DMS79 treated with DMSO at 0.1 percent for 48 hours (cell line): Measurements from ENCODE around the gene GLUD1.
"Not testable (repeated sequence)": the region's sequence is repeated elsewhere in the genome, so short reads cannot be mapped to it uniquely, and the experiment has no call there.

Experiments
- DNase-seq: peaks from one replicate; lab custom pipeline; 2025; lab: John Stamatoyannopoulos, UW

The GLUD1 gene

DNA sequence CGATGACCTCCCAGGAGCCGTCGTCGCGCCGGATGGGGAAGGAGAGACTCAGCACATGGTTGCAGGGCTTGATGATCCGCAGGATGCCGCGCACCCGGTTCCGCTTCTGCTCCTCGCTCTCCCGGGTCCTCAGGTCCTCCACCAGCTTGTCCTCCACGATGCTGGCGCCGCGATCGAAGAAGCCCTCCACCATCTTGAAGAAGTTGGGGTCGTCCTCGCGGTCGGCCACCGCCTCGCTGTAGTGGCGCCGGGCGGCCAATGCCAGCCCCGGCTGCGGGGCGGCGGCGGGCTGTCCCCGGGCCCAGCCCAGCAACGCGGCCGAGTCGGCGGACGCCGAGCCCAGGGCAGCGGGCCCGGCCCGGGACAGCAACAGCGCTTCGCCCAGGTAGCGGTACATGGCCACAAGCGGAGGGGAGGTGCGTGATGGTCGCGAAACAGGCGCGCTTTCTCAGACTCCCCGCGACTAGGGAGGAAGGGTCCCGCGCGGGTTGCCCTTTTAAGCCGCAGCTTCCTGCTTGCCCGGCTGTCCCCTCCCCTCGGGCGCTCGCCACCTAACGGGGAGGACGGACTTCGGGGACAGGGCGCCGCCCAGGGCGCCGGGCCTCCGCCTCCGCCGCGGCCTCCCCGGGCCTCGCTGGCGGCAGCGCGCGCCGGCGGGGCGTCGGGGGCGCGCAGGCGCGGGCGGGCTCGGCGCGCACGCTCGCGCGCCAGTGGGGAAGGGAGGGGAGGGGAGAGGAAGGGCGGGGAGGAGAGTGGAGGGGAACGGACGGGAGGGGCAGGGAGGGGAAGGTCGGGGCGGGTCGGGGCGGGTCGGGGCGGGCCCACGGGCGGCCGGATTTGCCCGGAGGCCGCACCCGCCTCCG, at the start of gene GLUD1, which contains the start of gene SHLD2:
GLUD1 (minus strand) TSS at position 471 of the 863 bp plus-strand sequence; CDS start at position 397, 74 bp downstream.
SHLD2 (plus strand) TSS at position 834 of the 863 bp plus-strand sequence. CDS start 56,149 bp downstream, outside the sequence.
- DNase-seq = peak; percentile 36

DNA sequence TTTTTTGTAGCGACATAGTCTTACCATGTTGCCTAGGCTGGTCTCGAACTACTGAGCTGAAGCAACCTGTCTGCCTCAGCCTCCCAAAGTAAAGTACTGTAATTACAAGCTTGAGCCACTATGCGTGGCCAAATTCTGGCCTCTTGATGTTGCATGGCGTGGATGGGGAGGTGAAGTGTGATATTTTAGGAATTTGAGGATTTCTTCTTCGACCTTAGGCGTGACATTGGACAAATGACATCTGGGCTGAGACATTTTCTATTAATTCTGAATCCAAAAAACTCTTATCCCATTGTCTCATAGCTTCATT, 48.4 kb upstream of the GLUD1 start:
- DNase-seq = not testable (repeated sequence)

GRCh38 chr10:87142230-87143108, 47.8 kb upstream of the GLUD1 start:
- DNase-seq = not testable (repeated sequence)

- not testable (repeated sequence) for DNase-seq
Observed at GRCh38 chr10:87137478-87137877, 42.8 kb upstream of the GLUD1 start.

GRCh38 chr10:87134440-87134839, 39.8 kb upstream of the GLUD1 start:
- DNase-seq = not testable (repeated sequence)

GRCh38 chr10:87133936-87134335, 39.3 kb upstream of the GLUD1 start:
- not testable (repeated sequence) for DNase-seq

DNA sequence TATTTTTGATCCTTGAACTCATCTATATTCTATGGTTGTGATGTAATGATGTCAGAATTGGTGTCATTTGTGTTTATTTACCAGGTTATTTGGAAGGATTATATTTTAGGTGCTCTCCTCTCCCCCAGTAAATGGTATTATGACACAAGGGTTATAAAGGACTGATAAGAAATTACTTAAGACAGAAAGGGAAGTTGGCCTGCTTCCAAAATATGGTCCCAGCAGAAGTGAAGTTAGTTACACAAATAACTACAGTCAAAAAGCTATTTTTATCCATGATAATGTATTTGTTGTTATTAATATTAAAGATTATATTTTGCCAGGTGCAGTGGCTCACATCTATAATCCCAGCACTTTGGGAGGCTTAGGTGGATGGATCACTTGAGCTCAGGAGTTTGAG, 37.5 kb upstream of the GLUD1 start:
- DNase-seq = not testable (repeated sequence)

GRCh38 chr10:87127607-87128156, 33.0 kb upstream of the GLUD1 start:
- DNase-seq = not testable (repeated sequence)

DNA sequence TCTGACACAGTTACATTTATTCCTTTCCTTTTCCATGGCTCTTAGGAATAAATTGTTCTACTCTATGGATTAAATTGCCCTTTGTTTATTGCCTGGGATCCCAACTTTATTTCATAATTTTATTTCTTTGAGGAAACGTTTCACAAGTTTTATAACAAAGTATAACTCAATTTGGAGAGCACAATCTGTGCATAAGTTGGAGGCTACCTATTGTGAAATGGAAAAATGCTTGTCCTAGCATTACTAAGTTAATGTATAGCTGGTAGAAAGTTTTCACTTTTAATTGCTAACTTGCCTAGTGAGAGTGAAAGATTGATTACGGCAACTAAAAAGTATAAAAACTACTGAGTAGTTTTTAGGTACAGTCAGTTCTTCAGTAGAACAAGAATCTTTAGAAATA, 32.4 kb upstream of the GLUD1 start:
- not testable (repeated sequence) for DNase-seq

DNA sequence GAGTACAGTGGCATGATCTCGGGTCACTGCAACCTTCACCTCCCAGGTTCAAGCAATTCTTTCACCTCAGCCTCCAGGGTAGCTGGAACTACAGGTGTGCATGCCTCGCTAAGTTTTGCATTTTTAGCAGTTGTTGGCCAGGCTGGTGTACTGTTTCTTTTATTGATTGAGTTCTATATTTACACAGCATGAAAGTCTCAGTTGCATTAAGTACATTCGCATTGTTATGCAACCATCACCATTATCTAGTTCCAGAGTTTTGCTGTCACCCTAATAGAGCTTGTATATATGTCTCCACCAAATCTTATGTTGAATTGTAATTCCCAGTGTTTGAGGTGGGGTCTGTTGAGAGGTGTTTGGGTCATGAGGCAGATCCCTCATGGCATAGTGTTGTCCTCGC, 28.7 kb upstream of the GLUD1 start:
- not testable (repeated sequence) for DNase-seq

GRCh38 chr10:87119029-87119428, 24.4 kb upstream of the GLUD1 start:
- DNase-seq = not testable (repeated sequence)

DNA sequence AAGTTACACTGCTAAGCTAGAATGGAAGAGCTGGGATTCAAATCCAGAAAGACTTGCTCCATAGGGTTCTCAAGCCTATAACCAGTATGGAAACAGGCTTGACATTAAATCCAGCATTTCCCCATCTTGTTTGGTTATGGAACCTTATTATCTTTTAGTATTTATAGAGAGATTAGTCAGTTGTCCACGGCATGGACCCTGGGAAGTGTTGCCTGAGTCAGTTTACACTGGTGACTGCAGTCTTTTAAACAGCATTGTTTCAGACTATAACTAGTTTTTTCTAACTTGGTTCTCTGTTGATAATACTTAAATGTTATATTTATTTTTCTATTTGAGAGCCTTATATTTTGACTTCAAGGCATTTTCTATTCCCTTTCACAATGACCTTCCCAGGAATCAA, 23.5 kb upstream of the GLUD1 start:
- DNase-seq = not testable (repeated sequence)

DNA sequence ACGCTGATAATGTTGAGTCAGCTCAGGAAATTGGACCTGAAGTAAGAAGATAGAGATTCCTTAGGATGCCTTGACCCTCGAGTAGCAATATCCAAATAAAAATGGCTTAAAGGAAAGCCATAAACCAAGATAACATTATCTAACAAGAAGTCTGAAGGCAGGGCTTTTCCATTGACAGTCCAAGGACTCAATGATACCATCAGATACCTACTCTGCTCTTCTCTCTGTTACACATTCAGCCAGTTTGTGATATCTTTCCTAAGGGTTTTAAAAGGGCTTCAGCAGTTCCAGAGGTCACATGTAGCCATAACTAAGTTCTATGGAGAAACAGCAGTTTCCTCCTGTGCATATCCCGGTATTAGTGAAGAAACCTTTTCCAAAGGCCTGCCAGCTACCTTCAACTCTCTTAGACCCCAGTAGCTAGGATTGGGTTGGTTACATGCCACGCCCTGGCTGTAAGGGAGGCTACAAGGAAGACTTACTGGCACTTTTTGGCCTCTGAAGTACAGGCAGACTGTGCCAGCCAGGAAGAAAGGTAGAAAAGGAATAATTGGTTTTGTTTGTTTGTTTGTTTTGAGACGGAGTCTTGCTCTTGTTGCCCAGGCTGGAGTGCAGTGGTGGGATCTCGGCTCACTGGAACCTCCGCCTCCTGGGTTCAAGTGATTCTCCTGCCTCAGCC, 10.9 kb upstream of the GLUD1 start:
- no peak for DNase-seq

GRCh38 chr10:87104727-87105126, 10.1 kb upstream of the GLUD1 start:
- DNase-seq = not testable (repeated sequence)

- DNase-seq = no peak
Observed at GRCh38 chr10:87101996-87102395, 7.4 kb upstream of the GLUD1 start.

DNA sequence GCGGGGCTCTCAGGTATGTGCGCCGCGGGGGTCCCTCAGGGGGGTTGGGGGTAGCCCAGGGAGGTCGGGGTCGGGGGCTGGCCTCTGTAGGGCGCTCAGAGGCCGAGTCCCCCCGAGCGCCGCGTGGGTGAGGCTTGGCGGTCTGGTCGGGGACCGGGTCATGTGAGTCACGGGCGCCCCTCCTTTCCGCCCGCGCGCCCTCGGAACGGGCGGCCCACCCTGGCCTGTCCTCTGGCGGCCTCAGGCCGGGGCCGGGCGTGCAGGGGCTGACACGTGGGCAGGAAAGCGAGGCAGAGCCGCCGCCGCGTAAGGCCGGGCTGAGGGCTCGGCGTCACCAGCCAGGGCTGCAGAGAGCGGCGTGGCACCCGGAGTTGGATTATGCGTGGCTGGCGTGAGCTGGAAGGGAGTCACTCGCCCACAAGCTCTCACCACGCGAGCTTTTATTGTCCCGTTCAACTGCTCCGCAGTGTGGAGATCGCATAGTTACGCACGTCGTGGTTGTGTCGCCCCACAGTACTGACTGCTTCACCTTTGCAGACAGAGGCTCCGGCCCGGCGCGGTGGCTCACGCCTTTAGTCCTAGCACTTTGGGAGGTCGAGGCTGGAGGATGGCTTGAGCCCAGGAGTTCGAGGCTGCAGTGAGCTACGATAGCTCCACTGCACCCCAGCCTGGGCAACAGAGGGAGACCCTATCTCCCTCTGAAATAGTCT, 748 bp upstream of the GLUD1 start:
- peak; percentile 26 for DNase-seq

DNA sequence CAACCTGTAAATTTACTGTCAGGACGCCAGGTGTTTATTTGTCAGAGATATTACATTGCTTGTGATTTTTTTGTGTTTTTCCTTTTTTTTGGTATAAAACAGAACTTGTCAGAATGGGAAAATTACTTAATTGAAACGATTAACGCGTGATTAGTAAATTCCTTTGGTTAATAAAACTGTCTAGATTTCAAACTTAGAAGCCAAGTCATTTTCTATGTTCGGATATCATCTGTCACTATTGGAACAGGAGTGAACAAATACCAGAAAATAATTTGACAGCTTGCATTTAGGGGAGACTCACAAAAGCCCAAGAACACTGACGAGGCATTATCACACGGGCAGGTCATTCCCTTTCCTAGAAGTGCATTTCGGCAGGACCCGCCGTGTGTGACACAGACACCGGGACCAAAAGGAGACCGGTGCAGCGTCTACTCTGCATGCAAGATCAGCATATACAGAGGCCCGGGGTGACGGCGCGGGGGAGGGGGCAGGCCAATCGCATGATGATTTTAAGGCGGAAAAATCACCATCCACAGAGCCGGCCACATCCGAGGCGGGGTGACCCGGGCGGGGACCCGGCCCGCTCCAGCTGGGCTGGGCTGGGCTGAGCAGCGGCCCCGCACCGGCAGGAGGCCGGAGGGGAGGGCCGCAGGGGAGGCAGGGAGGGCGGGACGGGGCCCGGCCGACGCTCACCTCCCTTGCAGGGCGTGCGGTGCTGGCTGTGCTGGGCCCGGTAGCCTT, 841 bp downstream of the GLUD1 start:
- DNase-seq = peak; percentile 7

DNA sequence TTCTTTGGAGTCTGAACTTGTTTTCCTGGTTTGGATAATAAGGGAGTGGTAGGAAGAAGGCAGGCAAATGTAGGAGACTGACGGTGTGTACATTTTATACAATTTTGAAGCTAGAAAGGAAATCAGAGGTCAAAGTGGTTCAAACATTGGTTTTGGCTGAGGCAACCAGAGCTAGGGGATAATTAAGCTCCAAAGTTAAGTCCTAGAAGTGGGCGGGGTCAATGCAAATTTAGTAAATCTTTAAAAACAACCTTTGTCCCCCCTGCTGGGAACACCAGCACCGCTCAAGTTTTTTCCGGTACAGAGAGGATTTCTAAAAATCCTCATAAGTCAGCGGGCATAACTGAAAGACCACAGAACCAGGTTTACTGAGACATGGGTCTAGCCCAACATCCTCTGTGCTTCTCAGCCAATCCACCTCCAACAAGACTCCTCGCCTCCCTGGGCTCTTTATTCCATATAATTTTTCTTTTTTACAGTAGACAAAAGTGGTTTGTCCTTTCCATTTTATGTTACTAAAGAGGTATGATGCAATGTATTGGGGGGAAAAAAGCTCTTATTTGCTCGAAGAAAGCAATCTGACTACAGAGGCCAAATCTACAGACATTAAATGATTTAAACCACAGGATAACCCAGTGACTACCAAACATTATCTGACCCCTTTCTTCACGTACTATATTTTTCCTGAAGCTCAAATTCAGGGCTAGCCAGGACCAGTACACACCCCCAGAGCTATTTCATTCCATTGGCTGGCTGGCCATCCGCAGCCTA, 1.6 kb downstream of the GLUD1 start:
- DNase-seq = no peak

DNA sequence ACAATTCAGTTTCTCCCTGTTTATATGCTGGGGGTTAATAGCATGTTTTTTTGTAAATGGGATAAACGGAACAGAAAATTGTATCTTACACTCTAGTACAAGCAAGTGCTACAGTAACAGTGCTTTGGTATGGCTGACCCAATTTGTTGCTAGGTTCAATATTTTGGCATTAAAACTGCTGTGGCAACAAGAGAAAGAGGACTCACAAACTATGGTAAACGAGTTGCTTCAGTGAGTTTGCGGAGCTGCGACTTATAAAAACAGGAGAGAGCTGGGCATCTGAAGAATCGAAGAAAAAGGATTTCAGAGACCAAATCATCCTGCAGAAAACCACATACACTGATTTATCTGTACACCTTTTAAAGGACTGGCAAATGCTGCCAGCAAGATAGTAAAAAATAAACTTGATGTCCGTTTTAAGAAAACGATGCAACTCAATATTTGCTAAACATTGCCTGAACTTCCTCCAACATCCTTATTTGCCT, 2.2 kb downstream of the GLUD1 start:
- no peak for DNase-seq

DNA sequence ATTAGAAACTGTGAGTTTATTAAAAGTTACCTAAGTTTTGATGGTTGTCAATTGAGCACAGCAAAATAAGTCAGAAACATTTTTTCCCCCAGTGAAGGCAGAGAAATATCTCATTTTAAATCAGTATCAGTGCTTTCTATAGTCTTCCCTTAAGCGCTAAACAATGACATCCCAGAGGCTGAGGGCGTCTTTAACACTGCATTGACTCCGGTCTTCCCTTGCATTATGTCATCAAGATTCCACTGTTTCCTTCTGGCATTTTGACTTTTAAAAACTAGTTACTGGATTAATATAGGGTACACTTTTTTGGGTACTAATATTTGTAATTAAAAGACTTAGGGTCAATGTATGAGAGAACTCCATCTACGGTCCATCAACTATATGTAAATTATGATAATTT, 3.9 kb downstream of the GLUD1 start:
- no peak for DNase-seq
